Activated CD8-positive, alpha-beta T cell treated with anti-CD3 and anti-CD28 coated beads for 36 hours (primary cell): Measurements from ENCODE around the gene GOLT1A. TPM values are rescaled to one million over a fixed set of nuclear protein-coding genes. Genes with fewer than 3 reads are reported as not detected.

Experiments used
- ATAC-seq: fragments of 200-7000 bp; cut with Tn5 transposase; one replicate; pipeline ENCODE4 v1.10.0; 2021; ENCODE audit warnings: mild to moderate bottlenecking, moderate library complexity
- CTCF ChIA-PET: fragments of 350-600 bp; sonication (Branson Sonifier 250); formaldehyde crosslinking; loops from one replicate; lab custom pipeline; 2021; ENCODE audit warnings: antibody characterized with exemption; lab: Charles Lee
- POLR2A ChIA-PET: fragments of 350-600 bp; sonication (Branson Sonifier 250); formaldehyde crosslinking; loops from one replicate; lab custom pipeline; 2021; ENCODE audit warnings: antibody characterized with exemption; lab: Charles Lee
- DNase-seq: peaks from one replicate; pipeline ENCODE4 v3.0.0-alpha.2; 2020
- H3K27ac Mint-ChIP-seq: one replicate; pipeline ENCODE4 v1.8.0; 2021; ENCODE audit warnings: mild to moderate bottlenecking, mixed read lengths
- H3K27me3 Mint-ChIP-seq: one replicate; pipeline ENCODE4 v1.8.0; 2021; ENCODE audit warnings: mixed read lengths
- H3K36me3 Mint-ChIP-seq: one replicate; pipeline ENCODE4 v1.8.0; 2021; ENCODE audit warnings: low read depth, mixed read lengths
- H3K4me1 Mint-ChIP-seq: one replicate; pipeline ENCODE4 v1.8.0; 2021; ENCODE audit warnings: low read depth, mixed read lengths
- H3K4me3 Mint-ChIP-seq: one replicate; pipeline ENCODE4 v1.8.0; 2021; ENCODE audit warnings: mild to moderate bottlenecking, moderate library complexity, mixed read lengths
- H3K9me3 Mint-ChIP-seq: one replicate; pipeline ENCODE4 v1.8.0; 2021; ENCODE audit warnings: mixed read lengths
- intact Hi-C: fragments of 100-400 bp; cut with micrococcal nuclease; formaldehyde crosslinking; loops from one replicate; pipeline ENCODE4 v1.10.0; 2022
- total RNA-seq, 2 experiments: library from RNA; stranded (reverse); gene quantifications; one replicate each; pipeline ENCODE4 v1.2.3, GENCODE V29; 2021
- TF ChIP-seq, protein P1 (sequence below): fragments of 200-600 bp; IDR thresholded peaks from one replicate; pipeline ENCODE4 v1.8.0; 2022; ENCODE audit warnings: antibody characterized with exemption, mild to moderate bottlenecking

The GOLT1A gene
- total RNA-seq, 2 experiments from 2014 or later: not detected

DNA sequence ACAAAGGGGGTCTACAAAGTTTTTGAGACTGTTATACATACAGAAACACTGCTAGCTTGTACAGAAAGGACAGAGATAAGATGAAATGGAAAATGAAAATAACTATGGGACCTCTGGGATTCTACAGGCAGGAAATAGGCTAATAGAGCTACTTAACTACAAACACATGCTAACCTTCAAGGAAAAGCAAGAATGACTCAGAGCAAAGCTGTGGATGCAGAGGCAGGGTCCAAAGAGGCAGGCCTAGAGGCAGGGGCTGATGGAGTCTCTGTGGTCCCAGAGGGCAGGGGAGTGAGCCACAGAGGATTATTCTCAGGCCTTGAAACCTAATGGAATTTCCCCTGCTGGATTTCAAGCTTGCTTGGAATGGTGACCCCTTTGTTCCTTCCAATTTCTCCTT is 18.7 kb upstream of the GOLT1A start:
- Mint-ChIP-seq H3K4me3 (no peak overlapping the region), H3K9me3 (no peaks in the 10 kb centered on the region), H3K4me1 (no peaks in the 10 kb centered on the region), H3K27me3 (peaks cover 1% of the 10 kb centered on the region), H3K27ac (no peak overlapping the region), H3K36me3 (no peaks in the 10 kb centered on the region)
- intact Hi-C loops: no loop called here
- ATAC-seq: no peak
- DNase-seq: no peak
- TF ChIP-seq, protein P1, sequence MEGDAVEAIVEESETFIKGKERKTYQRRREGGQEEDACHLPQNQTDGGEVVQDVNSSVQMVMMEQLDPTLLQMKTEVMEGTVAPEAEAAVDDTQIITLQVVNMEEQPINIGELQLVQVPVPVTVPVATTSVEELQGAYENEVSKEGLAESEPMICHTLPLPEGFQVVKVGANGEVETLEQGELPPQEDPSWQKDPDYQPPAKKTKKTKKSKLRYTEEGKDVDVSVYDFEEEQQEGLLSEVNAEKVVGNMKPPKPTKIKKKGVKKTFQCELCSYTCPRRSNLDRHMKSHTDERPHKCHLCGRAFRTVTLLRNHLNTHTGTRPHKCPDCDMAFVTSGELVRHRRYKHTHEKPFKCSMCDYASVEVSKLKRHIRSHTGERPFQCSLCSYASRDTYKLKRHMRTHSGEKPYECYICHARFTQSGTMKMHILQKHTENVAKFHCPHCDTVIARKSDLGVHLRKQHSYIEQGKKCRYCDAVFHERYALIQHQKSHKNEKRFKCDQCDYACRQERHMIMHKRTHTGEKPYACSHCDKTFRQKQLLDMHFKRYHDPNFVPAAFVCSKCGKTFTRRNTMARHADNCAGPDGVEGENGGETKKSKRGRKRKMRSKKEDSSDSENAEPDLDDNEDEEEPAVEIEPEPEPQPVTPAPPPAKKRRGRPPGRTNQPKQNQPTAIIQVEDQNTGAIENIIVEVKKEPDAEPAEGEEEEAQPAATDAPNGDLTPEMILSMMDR: no peak
- CTCF ChIA-PET: interaction anchor here (0.8 to 2.6 kb wide), 4 partner anchors 19 to 131 kb away, joined by 3 to 14 read pairs (median 4); partner anchors contain the start of gene GOLT1A
- POLR2A ChIA-PET: no interaction called here

DNA sequence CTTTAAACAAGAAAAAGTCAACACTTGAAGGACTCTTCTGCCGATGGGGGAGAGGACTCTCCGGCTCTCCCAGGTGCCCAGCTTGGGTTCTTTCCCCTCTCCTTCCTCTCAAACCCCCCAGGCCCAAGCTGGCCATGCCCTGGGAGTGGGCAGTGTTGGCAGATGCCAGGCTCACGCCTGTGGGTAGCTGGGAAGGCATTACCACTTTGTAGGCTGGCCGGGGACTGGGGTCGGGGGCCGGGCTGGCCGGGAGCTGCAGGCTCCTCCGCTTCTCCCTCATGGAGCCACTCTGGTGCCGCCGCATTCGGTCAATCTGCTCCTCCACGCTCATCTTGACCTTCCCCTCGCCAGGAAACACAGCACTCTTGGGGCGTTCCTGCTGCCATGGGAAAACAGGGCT is 16.4 kb upstream of the GOLT1A start:
- ATAC-seq: no peak
- no peak overlapping the region for H3K27ac Mint-ChIP-seq
- no peaks in the 10 kb centered on the region for H3K27me3 Mint-ChIP-seq
- no peaks in the 10 kb centered on the region for H3K9me3 Mint-ChIP-seq
- intact Hi-C loops: no loop called here
- H3K4me1 Mint-ChIP-seq: no peaks in the 10 kb centered on the region
- CTCF ChIA-PET: interaction anchor here (1.0 to 2.0 kb wide), 6 partner anchors 16 to 168 kb away, joined by 3 to 11 read pairs (median 4); partner anchors contain the start of gene GOLT1A
- POLR2A ChIA-PET: no interaction called here
- no peaks in the 10 kb centered on the region for H3K36me3 Mint-ChIP-seq
- H3K4me3 Mint-ChIP-seq: no peak overlapping the region
- TF ChIP-seq, protein P1: no peak
- no peak for DNase-seq

DNA sequence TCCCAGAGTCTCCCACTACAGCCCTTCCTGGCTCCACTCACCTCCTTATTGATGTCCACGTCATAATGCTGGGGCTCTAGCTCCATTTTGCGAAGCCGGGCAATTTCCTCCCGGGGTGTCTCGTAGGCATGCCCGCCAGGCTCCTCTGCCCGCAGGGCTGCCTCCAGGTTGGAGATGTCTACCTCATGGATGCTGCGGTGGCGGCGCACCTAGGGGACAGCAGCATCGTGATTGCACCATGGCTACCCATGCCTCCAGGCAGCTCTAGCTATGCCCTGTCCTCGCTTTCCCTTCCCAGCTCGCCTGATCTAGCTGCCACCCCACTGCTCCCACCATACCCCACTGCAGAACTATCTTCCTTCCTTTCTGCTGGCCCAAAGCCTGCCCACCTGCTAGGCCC is 15.1 kb upstream of the GOLT1A start:
- no peaks in the 10 kb centered on the region for H3K27me3 Mint-ChIP-seq
- ChIA-PET CTCF (interaction anchor here (1.5 to 2.0 kb wide), 2 partner anchors 22 to 170 kb away, joined by 6 to 11 read pairs; no protein-coding TSS in a partner anchor), POLR2A (no interaction called here)
- intact Hi-C loops: no loop called here
- no peaks in the 10 kb centered on the region for H3K36me3 Mint-ChIP-seq
- H3K9me3 Mint-ChIP-seq: no peaks in the 10 kb centered on the region
- ATAC-seq (no peak), DNase-seq (no peak)
- H3K27ac Mint-ChIP-seq: no peak overlapping the region
- H3K4me3 Mint-ChIP-seq: no peak overlapping the region
- TF ChIP-seq, protein P1: no peak
- no peaks in the 10 kb centered on the region for H3K4me1 Mint-ChIP-seq

DNA sequence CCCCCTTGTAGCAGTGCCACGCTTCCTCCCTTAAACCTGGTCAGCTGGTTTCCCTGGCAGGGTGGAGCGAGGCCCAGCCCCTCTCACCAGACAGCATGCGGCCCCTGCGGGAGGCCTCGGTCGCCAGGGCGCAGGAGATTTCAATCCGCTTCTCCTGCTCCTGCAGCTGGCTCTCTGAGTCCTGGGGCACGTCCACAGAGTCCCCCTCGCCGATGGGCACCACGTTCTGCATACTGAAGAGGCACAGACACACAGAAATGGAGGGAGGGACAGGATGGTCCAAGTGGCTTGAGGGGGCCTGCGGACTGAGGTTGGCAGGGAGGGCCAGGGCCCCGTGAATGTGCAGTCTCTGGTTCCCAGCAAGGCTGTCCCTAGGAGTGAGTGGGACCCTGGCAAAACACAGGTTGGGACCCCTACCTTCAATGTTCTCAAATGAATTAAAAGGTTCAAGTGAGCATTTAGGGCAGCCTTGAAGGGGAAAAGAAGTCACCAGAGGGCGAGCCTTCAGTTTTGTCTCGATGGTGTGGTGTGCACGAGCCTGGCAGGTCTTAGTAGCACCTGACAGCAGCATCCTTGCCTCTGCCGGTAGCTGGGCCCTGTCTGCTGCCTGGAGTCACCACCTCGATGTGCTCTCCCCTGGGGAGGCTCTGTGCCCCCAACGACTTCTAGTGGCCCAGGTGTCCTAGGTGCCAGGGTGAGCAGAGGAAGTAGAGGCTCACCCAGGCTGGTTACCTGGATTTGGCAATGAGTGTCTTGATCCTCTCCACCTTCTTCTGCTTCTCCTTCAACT is 14.4 kb upstream of the GOLT1A start:
- no peaks in the 10 kb centered on the region for H3K4me1 Mint-ChIP-seq
- ChIA-PET POLR2A (no interaction called here), CTCF (interaction anchor here (0.7 to 1.7 kb wide), 2 partner anchors 21 to 66 kb away, joined by 4 to 5 read pairs; no protein-coding TSS in a partner anchor)
- no peaks in the 10 kb centered on the region for H3K27me3 Mint-ChIP-seq
- ATAC-seq (no peak), DNase-seq (no peak)
- intact Hi-C loops: no loop called here
- no peak overlapping the region for H3K4me3 Mint-ChIP-seq
- H3K27ac Mint-ChIP-seq: no peak overlapping the region
- H3K9me3 Mint-ChIP-seq: no peaks in the 10 kb centered on the region
- TF ChIP-seq, protein P1: no peak
- H3K36me3 Mint-ChIP-seq: no peaks in the 10 kb centered on the region

DNA sequence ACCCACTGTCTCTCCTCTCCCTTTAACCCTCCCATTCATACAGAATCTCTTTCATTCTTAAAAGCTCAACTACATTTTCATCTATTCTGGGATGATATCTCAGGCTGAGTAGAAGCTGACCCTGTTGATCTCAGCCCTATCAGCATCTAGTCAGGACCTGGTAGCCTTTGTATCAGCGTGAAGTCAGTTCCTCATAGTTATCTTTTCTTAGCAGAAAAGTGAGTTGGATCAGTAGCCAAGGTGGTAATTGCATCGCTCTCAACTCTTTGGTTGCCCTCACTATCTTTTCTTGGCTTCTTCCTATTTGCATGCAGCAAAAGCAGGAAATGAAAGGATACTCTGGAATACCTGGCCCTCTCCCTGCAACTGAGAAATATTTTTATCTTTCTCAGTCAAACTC is 13.6 kb upstream of the GOLT1A start:
- no peak overlapping the region for H3K27ac Mint-ChIP-seq
- H3K4me3 Mint-ChIP-seq: no peak overlapping the region
- no peaks in the 10 kb centered on the region for H3K36me3 Mint-ChIP-seq
- CTCF ChIA-PET: interaction anchor here (0.7 to 1.7 kb wide), 3 partner anchors 20 to 136 kb away, joined by 4 to 5 read pairs (median 4); no protein-coding TSS in a partner anchor
- H3K9me3 Mint-ChIP-seq: no peaks in the 10 kb centered on the region
- no peak for ATAC-seq
- POLR2A ChIA-PET: no interaction called here
- DNase-seq: no peak
- no peaks in the 10 kb centered on the region for H3K27me3 Mint-ChIP-seq
- intact Hi-C loops: no loop called here
- H3K4me1 Mint-ChIP-seq: no peaks in the 10 kb centered on the region
- TF ChIP-seq, protein P1: no peak
